Pancreas (tissue), 10 donors: ENCODE data around the gene APOL2. TPM values are rescaled to one million over a fixed set of nuclear protein-coding genes. Genes with fewer than 3 reads are reported as not detected.

Experiments
- ATAC-seq, 4 donors: fragments of 200-7000 bp; cut with Tn5 transposase; one replicate each; pipeline versions ENCODE4 v1.8.0 to v1.9.1; 2020; ENCODE audit warnings: mild to moderate bottlenecking in 4 of 4, moderate library complexity in 4 of 4
- DNase-seq, 6 donors: peaks; one replicate each; pipeline ENCODE4 v3.0.0-alpha.2; 2020
- FAIRE-seq: peaks from 2 replicates; lab custom pipeline; 2012; peaks lifted over from hg19 to GRCh38; lab: Jason Lieb, UNC
- H3K27ac ChIP-seq, 4 donors: fragments of 200-600 bp; sonication (generic); 1 replicate in 3 of 4; 2 replicates in 1 of 4; pipeline versions ENCODE4 v1.5.0 to v1.8.0; 2020
- H3K27me3 ChIP-seq, 4 donors: fragments of 200-600 bp; one replicate each; pipeline ENCODE4 v1.8.0; 2021
- H3K36me3 ChIP-seq, 3 donors: fragments of 200-600 bp; sonication (generic) in 1 of 3; one replicate each; pipeline versions ENCODE4 v1.5.0 to v1.8.0; 2020 to 2021
- H3K4me1 ChIP-seq, 3 donors: fragments of 200-600 bp; one replicate each; pipeline ENCODE4 v1.8.0; 2021
- H3K4me3 ChIP-seq, 4 donors: fragments of 200-600 bp; sonication (generic) in 2 of 4; one replicate each; pipeline versions ENCODE4 v1.5.0 to v1.8.0; 2020 to 2021
- H3K9me3 ChIP-seq, 4 donors: fragments of 200-600 bp; one replicate each; pipeline ENCODE4 v1.8.0; 2021
- WGBS, 2 donors: extraction: QIAGEN DNeasy Blood & Tissue Kit; methylation state at CpG; one replicate each; pipeline ENCODE4 v1.1.7; 2013; 5-methylcytosine and 5-hydroxymethylcytosine counted together
- intact Hi-C, 3 donors: fragments of 100-400 bp; cut with DNase I; formaldehyde crosslinking; loops; one replicate each; pipeline versions ENCODE4 v1.11.1 to v1.14.2; 2022
- polyA plus RNA-seq, 2 donors: library from polyadenylated mRNA; stranded (reverse); fragments of 200-250 nt; gene quantifications; one replicate each; pipeline ENCODE4 v1.2.3, GENCODE V29; 2013
- total RNA-seq, 6 donors: library from RNA; stranded (reverse); fragmentation: NEBNext Ultra II Directional in 4 of 6; extraction: Animal tissue kit (Norgen Biotek cat#: 25700) in 4 of 6; gene quantifications; one replicate each; pipeline versions ENCODE4 v1.2.1 to v1.2.4, GENCODE V29; 2021 to 2023
- TF ChIP-seq, protein P1 (sequence below), 4 donors: fragments of 200-600 bp; sonication (generic) in 3 of 4; IDR thresholded peaks; one replicate each; pipeline versions ENCODE4 v1.5.0 to v1.8.0; 2021; ENCODE audit warnings: antibody characterized with exemption in 4 of 4
- donor health status: healthy with polysubstance abuse.
- donor health status: DM: no; HTN: no; CAD: no; lungs with moderate emphysema.
- donor health status: DM: no; HTN: no; CAD: no.
- donor health status: control.
- donor health status: control.
- donor health status: Bipolar disorder and iron deficiency.
- donor health status: DM: yes; HTN: yes; CAD: no.
- donor health status: DM: no; HTN: no; CAD: no.
- donor health status: DM: no; HTN: no; CAD: no.
- donor health status: DM: yes; HTN: yes; CAD: no.

APOL2 gene
- total and polyA plus RNA-seq, 8 donors: 6.3 to 23.4 (median 16.5) TPM

DNA sequence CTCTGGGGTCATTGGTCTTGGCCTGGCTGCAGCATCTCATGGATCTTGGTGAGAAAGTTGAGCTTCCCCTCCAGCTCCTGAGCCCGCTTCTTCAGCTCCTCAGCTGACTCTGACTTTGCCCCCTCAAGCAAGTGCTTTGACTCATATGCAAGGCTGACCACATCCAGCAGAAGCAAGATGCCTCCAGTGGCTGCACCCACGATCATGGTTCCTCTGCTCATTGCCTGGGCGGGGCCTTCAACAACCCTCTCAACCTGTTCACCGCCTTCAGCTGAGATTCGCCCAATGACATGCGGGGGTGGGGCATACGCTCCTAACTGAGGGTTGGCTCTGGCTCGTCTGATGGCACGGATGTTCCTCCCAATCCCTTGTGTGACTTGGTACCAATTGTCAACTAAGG lies 11.9 kb downstream of the APOL2 start:
- TF ChIP-seq, protein P1, sequence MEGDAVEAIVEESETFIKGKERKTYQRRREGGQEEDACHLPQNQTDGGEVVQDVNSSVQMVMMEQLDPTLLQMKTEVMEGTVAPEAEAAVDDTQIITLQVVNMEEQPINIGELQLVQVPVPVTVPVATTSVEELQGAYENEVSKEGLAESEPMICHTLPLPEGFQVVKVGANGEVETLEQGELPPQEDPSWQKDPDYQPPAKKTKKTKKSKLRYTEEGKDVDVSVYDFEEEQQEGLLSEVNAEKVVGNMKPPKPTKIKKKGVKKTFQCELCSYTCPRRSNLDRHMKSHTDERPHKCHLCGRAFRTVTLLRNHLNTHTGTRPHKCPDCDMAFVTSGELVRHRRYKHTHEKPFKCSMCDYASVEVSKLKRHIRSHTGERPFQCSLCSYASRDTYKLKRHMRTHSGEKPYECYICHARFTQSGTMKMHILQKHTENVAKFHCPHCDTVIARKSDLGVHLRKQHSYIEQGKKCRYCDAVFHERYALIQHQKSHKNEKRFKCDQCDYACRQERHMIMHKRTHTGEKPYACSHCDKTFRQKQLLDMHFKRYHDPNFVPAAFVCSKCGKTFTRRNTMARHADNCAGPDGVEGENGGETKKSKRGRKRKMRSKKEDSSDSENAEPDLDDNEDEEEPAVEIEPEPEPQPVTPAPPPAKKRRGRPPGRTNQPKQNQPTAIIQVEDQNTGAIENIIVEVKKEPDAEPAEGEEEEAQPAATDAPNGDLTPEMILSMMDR (IDR thresholded peaks at IDR 0.05): no peak
- no peak for FAIRE-seq
- DNase-seq: no peak
- Histone ChIP-seq H3K9me3 (no peaks in the 10 kb centered on the region), H3K4me3 (no peak overlapping the region), H3K4me1 (no peaks in the 10 kb centered on the region), H3K27ac (no peak overlapping the region), H3K36me3 (peaks cover 0 to 12% (median 3%) of the 10 kb centered on the region in 3 donors), H3K27me3 (no peaks in the 10 kb centered on the region)
- no peak for ATAC-seq
- intact Hi-C loops: no loop called here
- 94 to 95% methylated on average over 9 of the region's 9 CpGs for WGBS, 2 donors

DNA sequence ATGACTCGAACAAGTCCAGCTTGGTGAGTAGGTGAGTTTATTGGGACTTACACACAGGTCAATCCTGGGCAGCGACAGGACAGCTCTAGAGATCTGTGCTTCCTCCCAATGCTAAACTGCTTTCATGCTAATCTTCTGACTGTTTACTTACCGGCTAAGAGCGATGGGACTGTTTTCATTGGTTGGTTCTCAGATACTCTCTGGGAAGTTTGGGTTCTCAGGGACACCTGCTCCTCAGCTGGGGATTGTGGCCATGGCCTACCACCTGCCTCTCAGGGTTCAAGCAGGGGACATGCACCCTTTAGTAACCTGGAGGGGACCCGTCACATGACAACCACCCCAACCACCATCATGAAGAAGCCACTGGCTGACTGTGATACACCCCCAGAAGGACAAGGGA lies 13.1 kb downstream of the APOL2 start:
- no peak for FAIRE-seq
- H3K36me3 ChIP-seq: peaks cover 0 to 7% (median 0%) of the 10 kb centered on the region in 3 donors
- H3K9me3 ChIP-seq: no peaks in the 10 kb centered on the region
- ATAC-seq: no peak
- no peak for DNase-seq
- intact Hi-C loops: no loop called here
- H3K27me3 ChIP-seq: no peaks in the 10 kb centered on the region
- TF ChIP-seq, protein P1 (IDR thresholded peaks at IDR 0.05): no peak
- WGBS, 2 donors: 61 to 62% methylated on average over 5 of the region's 5 CpGs
- no peak overlapping the region for H3K27ac ChIP-seq
- H3K4me1 ChIP-seq: no peaks in the 10 kb centered on the region
- no peak overlapping the region for H3K4me3 ChIP-seq

GRCh38 chr22:36225333-36225922 lies 13.9 kb downstream of the APOL2 start:
- Histone ChIP-seq H3K27ac (no peak overlapping the region), H3K27me3 (no peaks in the 10 kb centered on the region), H3K36me3 (peaks cover 0 to 7% (median 0%) of the 10 kb centered on the region in 3 donors), H3K4me1 (no peaks in the 10 kb centered on the region), H3K4me3 (no peak overlapping the region), H3K9me3 (no peaks in the 10 kb centered on the region)
- DNase-seq (no peak), FAIRE-seq (no peak), ATAC-seq (no peak)
- intact Hi-C loops: no loop called here
- WGBS, 2 donors: 81 to 84% methylated on average over 9 of the region's 9 CpGs
- TF ChIP-seq, protein P1 (IDR thresholded peaks at IDR 0.05): no peak

GRCh38 chr22:36224245-36224644 lies 15.1 kb downstream of the APOL2 start:
- FAIRE-seq (no peak), DNase-seq (no peak), ATAC-seq (no peak)
- 70 to 91% methylated on average over 4 of the region's 4 CpGs for WGBS, 2 donors
- H3K9me3 ChIP-seq: no peaks in the 10 kb centered on the region
- no peaks in the 10 kb centered on the region for H3K4me1 ChIP-seq
- H3K36me3 ChIP-seq: peaks cover 0 to 7% (median 0%) of the 10 kb centered on the region in 3 donors
- no peaks in the 10 kb centered on the region for H3K27me3 ChIP-seq
- no peak overlapping the region for H3K4me3 ChIP-seq
- TF ChIP-seq, protein P1 (IDR thresholded peaks at IDR 0.05): no peak
- no peak overlapping the region for H3K27ac ChIP-seq
- intact Hi-C loops: no loop called here

DNA sequence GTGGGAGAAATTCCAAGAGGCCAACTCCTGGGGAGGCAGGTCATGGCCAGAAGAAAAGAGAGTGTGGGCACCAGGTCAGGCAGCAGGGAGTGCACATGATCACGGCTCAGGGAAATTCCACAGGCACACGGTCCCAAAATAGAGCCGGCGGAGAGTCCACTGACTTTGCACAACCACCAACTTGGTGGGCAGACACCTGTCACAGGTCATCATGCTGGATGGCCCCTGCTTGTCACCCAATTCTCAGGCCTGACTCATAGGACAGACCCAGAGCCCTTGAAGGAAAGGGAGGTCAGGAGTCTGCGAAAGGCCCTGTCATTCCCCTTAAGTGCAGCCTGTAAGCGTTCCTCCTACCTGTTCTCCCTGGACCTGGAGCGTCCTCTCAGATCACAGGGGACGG lies 15.8 kb downstream of the APOL2 start:
- WGBS, 2 donors: 75 to 78% methylated on average over 8 of the region's 8 CpGs
- Histone ChIP-seq H3K27me3 (no peaks in the 10 kb centered on the region), H3K36me3 (peaks cover 0 to 7% (median 0%) of the 10 kb centered on the region in 3 donors), H3K4me3 (no peak overlapping the region), H3K27ac (no peak overlapping the region), H3K4me1 (no peaks in the 10 kb centered on the region), H3K9me3 (no peaks in the 10 kb centered on the region)
- FAIRE-seq: no peak
- ATAC-seq: no peak
- DNase-seq: no peak
- TF ChIP-seq, protein P1 (IDR thresholded peaks at IDR 0.05): no peak
- intact Hi-C loops: no loop called here
